Stromal cell of bone marrow (primary cell): ENCODE measurements around the gene NDEL1.

Experiments used
- DNase-seq: peaks from one replicate; pipeline ENCODE4 v3.0.0-alpha.2; 2012; ENCODE audit warnings: low read depth

Gene NDEL1

DNA sequence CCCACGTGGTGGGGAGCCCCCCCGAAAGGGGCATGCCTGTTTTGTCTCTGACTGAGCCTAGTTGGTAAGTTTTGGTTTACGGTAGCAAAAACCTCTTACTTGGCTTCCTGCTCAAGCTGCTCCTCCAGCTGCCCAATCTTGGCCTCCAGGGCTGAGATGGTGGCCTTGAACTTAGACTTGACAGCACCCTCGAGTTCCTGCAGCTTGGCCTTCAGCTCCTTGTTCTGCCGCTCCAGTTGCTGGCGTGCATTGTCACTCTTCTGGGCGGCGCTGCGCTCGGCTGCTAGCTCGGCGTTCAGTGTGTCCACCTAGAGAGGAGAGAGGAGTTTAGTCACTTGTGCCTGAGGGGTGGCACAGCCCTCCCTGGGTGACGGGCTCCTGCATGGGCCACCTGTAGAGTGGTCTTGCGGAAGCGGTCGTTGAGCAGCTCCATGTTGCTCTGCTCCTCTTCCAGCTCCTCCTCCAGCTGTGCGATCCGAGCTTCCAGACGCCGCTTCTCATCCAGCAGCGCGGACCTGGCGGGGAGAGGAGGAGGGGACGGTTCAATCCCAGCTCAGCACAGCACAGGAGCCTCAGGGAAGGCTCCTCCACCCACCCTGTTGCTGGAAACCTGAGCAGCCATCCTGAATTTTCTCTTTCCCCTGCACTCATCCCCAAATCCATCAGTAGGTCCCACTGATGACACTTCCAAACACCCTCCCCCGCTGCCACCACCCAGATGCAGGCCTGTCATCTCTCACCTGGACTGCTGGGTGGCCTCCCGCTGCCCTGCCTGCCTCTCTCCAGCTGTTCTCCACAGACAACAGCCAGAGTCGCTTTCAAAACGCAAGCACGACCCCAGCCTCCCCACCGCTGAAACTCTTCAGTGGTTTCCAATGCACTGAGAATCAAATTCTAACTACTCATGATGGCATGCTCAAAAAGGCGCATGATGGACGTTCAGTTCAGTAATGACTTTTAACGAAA lies 44.6 kb downstream of the NDEL1 start:
- no peak for DNase-seq

DNA sequence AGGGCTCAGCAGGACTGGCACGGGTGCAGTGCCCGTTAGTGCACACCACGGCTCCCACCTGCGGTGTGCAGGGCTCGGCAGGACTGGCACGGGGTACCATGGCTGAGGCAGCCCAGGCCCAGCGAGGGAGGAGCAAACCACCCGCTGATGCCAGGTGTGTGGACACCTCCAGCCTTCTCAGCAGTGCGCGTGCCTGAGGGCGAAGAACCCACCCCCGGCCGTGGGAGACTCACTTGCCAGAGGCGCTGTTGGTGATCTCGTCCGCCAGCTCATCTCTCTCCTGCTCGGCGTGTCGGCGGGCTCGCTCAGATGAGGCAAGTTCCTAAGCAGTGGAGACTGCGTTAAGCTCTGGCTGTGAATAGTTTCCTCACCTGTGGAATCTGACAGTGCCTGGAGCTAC lies 45.4 kb downstream of the NDEL1 start:
- DNase-seq: no peak

DNA sequence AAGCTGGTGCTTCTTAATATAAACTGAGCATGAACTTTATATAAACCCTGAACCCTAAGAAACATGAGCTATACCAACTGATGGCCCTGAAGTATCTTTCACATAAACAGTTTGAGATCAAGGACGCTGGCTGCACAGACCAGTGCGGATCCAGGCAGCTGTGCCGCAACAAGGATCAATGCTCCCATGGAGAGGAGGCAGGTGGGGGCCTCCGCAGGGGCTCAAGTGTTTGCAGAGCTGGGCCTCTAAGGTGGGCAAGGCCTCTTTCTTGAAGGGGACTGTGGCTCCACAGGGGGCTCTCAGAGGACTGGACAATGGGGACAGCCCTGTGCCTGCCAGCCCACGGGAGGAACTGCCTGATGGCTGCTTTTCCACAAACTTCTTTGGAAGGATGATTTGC lies 46.0 kb downstream of the NDEL1 start:
- no peak for DNase-seq

DNA sequence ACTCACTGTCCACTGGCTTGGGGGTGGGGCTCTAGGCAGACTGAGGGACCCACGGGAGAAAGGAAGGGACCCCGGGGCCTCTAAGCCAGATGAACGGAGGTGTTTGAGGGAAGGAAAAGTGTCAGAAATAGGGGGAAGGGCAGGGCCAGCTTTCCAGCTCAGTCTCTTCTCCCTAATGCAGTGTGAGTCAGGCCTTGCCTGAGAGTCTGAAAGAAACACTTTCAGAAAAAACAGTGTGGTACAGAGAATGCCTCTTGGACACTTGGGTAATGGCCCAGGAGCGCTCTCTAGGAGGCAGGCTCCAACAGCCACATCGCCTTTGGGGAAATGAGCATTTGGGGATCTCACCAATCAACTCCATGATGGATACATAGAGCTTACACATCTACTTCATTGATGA lies 46.9 kb downstream of the NDEL1 start:
- DNase-seq: no peak

DNA sequence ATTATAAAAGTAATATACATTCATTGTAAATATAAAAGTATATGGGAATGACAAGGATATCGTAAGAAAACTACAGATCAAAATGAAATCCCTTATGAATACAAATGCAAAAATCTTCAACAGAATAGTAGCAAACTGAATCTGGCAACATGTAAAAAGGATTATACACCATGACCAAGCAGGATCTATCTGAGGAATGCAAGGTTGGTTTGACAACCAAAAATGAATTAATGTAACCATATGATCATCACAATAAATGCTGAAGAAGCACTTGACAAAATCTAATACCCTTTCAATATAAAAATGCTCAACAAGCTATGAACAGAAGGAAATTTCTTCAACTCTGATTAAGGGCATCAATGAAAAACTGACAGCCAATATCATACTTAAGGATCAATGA lies 48.8 kb downstream of the NDEL1 start:
- DNase-seq: no peak

DNA sequence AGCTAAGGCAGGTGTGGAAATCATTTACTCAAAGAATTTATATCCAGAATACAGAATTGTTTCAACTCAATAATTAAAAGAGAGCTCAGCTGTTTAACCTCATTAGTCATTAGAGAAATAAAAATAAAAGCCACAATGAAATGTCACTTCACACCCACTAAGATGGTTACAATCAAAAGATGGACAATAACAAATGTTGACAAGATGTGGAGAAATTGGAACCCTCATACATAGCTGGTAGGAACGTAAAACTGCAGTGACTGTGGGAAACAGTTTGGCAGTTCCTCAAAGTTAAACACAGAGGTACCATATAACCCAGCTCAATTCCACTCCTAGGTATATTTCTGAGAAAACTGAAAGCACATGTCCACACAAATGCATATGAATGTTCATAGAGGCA lies 49.8 kb downstream of the NDEL1 start:
- DNase-seq: no peak

DNA sequence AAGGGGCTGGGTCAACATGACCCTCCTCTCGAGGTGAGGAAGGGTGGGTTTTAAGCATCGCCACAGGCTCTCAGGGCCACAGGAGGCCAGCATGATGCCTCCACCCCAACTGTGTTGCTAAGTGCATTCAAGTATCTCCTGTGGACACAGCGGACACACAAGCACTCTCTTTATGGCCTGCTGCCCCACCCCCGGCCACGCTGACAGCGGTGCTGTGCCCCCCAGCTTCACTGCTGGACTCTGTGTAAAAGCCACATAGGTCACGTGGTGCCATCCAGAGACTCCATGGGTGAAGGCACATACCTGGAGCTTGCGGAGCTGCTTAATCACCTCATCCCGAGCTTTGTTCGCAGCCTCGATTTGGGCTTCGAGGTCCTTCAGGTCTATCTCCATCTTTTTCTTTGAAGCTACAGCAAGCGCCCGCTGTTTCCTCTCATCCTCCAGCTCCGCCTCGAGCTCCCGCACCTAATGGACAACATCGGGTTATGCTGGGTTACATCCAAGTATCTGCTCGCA lies 51.5 kb downstream of the NDEL1 start:
- DNase-seq: no peak

DNA sequence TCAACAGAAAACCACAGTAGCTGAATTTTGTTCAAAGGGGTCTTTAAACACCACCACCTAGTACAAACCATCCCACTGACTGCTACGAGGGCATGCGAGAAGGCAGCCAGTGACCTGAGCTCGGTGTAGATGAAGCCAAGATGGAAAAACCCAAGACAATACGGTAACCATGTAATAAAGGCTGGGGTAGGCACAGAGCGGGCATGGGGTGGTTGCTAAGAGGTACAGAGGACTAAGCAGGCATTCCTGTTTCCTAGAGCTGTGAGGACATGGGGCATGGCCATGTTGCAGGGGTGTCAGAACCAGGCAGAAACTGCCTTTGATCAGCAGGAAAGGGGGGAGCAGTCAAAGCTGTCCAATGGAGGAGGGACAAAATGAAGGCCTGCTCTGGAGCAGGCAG lies 52.1 kb downstream of the NDEL1 start:
- DNase-seq: no peak

DNA sequence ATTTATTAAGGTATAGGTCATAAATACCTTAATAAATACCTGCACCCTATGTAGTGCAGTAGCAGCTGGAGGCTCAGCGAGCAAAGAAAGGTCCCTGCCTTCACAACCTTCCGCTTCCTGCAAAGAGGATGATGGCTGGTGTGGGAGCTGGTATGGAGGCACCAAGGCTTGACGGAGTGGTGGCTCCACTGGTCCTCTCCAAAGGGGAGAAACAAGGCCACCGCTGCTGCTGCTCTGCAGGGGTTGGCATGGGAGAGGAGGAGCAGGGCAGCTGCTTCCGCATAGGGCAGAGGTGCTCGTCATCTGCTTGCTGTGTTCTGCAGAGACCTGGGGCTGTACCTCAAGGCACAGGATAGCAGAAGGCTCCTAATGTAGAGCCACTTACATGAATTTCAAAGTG lies 52.8 kb downstream of the NDEL1 start:
- no peak for DNase-seq

DNA sequence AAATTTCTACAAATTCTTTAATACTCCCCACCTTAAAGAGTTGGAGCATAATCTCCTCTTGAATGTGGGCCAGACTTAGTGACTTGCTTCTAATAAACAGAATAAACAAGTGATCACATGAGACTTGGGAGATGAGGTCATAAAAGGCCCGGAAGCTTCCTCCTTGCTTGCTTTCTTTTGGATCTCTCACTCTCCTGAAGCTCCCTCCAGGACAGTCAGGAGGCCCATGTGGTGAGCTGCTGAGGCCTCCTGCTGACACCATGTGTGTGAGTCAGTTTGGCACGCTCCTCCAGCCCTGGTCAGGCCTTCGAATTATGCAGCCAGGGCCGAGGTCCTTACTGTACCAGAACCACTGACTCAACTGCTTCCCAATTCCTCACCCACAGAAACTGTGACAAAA lies 53.2 kb downstream of the NDEL1 start:
- peak; percentile 93 for DNase-seq

DNA sequence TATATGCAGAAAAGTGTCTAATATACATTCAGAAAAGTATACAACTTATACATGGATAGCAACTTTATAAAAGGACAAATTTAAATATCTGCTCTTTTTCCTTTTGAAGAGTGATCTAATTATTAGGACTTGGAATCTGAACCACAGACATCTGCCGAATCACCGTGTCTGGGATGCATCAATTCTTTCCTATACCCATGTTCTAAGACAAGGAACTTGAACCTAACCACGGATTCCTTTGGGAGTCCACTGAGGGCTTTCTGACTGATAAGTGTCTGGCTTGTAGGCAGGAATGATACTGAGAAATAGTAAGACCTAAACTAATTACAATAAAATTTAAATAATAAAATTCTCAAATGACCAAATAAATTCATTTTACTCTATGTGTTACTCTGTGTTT lies 54.2 kb downstream of the NDEL1 start:
- peak; percentile 24 for DNase-seq

DNA sequence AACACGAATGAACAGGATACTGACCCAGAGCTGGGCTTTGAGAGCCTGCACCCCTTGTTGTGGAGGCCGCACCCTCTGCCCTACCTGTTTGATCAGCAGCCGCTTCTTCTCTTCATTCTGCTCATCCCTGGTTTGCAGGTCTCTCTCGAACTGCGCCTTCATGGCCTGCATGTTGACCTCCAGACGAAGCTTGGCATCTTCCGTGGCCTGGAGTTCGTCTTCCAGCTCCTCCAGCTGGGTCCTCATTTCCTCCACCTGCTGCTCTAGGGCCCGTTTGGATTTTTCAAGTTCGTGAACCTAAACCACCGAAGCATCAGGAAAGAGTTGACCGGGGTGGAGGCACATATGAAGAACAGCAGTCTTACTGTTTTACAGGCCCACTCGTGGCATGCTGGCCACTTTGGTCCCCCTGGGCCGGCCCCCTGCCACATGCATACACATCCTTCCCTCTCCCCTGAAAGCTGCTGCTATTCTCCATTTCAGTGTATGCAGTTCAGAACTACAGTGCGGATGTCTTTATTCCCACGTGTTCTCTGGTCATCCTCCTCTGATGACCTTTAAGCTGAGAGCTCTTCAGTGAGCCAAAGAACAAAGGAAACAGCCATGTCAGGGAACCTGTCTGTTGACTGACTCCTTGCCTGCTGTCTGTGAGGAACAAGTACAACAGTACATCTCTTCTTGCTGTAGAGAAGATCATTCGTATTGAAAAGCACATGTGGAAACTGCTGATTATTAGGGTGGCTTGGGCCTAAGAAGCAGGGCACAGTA lies 54.8 kb downstream of the NDEL1 start:
- DNase-seq: no peak

DNA sequence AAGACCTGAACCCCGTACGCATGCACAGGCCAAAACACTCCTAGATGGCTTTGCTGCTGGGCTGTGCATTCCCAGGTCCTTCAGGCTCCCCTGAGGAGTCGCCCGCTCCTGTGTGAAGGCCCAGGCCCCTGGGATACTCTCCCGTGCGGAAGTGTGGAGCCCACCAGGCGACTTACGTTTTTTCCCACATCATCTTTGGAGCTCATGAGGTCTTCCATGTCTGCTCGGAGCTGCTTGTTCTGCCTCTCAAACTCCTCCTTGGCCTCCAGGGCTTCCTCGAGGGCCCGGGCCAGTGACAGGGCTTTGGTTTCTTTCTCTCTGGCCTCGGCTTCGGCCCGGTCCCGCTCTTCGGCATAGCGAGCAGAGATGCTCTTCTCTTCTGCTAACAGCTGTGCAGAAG lies 56.4 kb downstream of the NDEL1 start:
- no peak for DNase-seq

DNA sequence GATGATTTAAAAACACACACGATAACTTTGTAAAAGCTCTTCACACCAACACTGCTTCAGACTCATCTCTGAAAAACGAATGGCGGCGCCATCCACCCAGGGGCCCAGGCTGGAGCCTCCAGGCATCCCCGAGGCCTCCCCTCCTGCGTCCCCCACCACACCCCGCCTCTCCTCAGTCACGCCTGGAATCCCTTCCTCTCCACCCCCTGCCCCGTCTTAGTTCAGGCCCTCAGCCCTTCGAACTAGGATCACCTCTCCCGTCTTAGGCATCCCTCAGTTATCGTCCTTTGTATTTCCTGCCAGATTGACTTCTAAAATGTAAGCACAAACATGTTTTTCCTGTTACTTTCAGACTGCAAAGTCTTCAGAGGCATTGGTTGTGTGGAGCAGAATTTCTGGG lies 58.3 kb downstream of the NDEL1 start:
- no peak for DNase-seq

DNA sequence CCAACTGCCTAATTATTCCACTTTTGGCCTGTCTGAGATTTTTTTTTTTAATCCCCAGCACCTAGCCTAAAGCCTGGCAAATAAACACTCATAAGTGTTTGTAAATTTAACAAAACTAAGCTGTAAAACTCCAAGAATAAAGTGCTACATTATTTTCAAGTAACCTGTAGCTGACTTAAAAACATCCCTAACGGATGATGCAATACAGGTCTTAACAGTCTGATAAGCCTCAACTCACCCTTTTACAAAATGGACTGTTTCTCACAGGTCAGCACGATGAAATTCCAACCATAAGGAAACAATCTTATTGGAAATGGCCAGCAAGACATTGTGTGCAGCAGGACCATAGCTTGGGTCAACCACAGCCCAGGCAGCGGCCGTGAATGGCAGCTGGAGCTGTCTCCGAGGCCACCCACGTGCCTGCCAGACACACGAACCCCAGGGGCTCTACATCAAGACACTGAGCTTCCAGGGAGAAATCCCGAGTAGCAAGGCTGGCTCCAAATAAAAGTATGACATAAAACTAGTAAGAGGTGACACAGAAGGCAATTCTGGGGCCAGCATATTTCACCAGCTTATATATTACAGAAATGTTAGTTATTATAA lies 58.9 kb downstream of the NDEL1 start:
- no peak for DNase-seq

DNA sequence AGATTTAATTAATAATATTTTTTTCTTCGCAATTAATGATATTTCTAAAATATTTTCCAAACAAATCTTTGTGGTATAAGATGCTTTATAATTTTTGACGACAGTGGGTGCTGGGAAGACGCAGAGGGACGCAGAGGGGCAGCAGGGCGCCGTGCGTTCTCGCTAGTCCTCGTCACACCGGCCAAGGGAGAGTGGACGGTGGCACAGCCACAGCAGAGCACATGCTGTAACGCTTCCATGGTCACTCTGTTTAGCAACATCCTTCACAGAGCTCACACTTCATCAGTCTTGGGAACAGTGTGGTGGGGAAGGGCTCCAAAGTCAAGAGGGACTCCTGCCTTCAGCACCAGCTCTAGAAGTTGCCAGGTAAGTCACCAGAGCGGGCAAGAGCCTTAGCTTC lies 60.4 kb downstream of the NDEL1 start:
- DNase-seq: no peak

DNA sequence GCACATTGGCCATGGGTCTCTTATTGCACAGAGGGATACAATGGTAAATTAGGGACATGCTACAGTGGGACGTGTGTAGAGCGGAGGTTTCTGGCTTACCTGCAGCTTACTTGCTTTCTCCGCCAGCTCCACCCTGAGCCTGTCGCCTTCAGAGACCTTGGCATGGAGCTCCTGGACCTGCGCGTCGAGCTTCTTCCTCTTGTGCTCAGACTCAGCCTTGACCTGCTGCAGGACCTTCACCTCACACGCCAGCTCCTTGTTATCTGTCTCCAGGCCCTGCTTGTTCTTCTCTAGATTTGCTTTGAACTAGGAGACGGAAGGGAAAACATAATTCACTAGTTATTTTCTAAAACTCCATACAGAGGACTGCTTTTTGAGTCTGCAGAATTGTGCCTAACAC lies 63.5 kb downstream of the NDEL1 start:
- DNase-seq: no peak

DNA sequence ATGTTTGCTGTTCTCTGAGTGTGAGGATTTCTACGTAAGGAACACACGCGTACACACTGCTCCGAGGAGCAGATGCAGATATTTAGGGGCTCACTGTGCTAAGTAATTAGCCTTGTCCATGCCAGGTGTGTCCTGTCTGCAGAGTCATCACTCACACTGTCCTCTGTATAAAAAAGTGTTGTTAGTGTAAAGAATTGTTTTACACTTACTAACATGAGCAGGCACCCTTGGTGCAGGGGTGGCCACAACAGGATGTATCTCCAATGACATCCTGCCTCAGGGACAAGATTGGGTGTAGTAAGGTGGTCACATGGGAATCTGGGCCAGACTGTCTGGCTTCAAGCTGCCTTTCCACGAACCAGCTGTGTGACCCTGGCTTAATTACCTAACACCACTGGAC lies 63.9 kb downstream of the NDEL1 start:
- no peak for DNase-seq

DNA sequence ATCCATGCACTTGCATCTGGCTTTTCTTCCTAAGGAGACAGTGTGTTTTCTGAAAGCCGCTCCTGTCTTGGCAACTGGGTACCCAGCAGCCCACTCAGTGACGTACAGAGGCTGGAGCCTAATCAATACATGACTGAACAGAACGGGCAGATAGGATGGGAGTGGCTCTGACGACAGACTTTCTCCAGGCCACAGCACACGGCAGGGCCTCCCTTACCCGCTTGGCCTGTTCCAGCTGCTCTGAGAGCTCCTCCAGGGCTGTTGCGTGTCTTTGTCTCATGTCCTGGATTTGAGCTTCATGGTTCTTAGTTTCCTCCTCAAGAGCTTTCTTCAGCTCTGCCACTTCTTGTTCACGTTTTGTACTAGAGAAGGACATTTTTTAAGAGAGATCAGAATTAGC lies 64.9 kb downstream of the NDEL1 start:
- no peak for DNase-seq

DNA sequence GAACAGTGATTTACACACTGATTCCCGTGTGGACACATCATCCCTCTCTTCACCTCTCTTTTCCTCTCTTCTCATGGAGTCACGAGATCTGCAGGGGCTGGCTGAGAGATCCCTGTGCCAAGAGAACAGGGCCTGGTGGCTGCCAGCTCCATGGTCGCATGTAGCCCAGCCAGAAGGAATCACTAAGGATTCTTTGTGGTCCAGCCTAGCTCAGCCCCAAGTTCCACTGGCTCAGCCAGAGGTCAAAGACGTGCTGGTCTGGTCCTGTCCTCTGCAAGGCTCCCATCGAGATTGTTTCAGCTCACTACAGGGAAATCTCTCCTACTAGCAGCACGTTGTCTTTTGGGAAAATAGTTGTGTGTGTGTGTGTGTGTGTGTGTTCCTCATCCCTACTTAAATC lies 66.4 kb downstream of the NDEL1 start:
- DNase-seq: no peak

DNA sequence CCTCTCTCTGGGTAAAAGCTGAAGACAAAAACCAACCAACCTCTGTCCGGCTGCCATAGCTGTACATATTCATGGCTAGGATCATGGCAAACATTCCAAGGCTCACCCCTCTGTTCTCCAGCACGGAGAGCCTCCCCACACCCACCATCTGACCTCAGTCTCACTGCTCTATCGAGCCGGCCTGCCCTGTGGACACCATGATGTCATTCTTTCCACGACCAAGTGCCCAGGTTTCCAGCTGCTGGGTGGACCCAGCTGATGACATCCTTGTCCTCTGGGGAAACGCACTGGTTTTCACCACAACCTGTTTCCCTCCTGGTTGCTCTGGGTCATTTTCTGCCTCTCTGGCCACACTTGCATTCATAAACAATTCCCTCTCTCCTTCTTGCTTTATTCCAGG lies 67.7 kb downstream of the NDEL1 start:
- DNase-seq: no peak

DNA sequence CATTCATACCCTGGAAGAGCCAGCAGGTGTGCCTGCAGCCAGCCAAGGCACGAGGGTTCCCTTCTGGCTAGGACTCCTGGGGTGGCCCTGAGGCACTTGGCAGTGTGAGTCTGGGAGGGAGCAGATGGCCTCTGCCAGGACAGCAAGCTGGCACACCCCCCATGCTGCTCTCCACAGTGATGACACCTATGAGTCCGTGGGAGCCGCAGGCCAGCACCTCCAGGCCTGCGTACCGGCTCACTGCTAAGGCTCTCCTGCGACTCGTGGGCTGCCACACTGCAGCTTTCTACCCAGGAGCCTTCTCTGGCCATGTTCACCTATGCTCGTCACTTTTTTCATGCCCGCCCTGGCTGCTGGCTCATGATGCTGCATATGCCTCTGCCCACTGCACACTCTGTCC lies 68.1 kb downstream of the NDEL1 start:
- DNase-seq: no peak
